ENCODE data around the gene TRIM38. TPM values are rescaled to one million over a fixed set of nuclear protein-coding genes. Genes with fewer than 3 reads are reported as not detected.

TRIM38 gene
- polyA plus RNA-seq, 4 donors: 3.5 to 16.4 (median 6.1) TPM

GRCh38 chr6:25954756-25955155 is 7.8 kb upstream of the TRIM38 start:
- FAIRE-seq (no peak), DNase-seq (no peak)
- Histone ChIP-seq H3K27ac (ENCODE audit: low read depth in 1 of 3, low read length in 2 of 3) (no peak overlapping the region), H3K36me3 (ENCODE audit: control insufficient read depth in 3 of 3, insufficient read depth in 2 of 3, low read depth in 1 of 3, low read length in 3 of 3) (no peaks in the 10 kb centered on the region), H3K4me3 (ENCODE audit: low read depth in 1 of 3, low read length in 3 of 3) (no peak overlapping the region), H3K4me1 (ENCODE audit: control insufficient read depth in 3 of 3, insufficient read depth in 2 of 3, low read depth in 1 of 3, low read length in 2 of 3) (peaks cover 0 to 19% (median 2%) of the 10 kb centered on the region in 3 donors), H3K9me3 (ENCODE audit: control insufficient read depth in 2 of 2, insufficient read depth in 1 of 2, low read depth in 1 of 2, low read length in 1 of 2) (peaks cover 0 to 10% of the 10 kb centered on the region in 2 donors), H3K27me3 (ENCODE audit: control insufficient read depth in 3 of 3, insufficient read depth in 3 of 3, low read length in 3 of 3) (no peaks in the 10 kb centered on the region)
- WGBS, 3 donors: 0 to 83% (median 50%) methylated on average over 1 of the region's 1 CpG

GRCh38 chr6:25956226-25956625 is 6.4 kb upstream of the TRIM38 start:
- H3K36me3 ChIP-seq (ENCODE audit: control insufficient read depth in 3 of 3, insufficient read depth in 2 of 3, low read depth in 1 of 3, low read length in 3 of 3): no peaks in the 10 kb centered on the region
- WGBS, 3 donors: 71 to 80% (median 77%) methylated on average over 3 of the region's 3 CpGs

GRCh38 chr6:25958700-25959162 is 3.9 kb upstream of the TRIM38 start:
- no peak for FAIRE-seq
- peaks cover 0 to 19% of the 10 kb centered on the region in 2 donors for H3K9me3 ChIP-seq (ENCODE audit: control insufficient read depth in 2 of 2, insufficient read depth in 1 of 2, low read depth in 1 of 2, low read length in 1 of 2)
- 75 to 84% (median 83%) methylated on average over 3 of the region's 3 CpGs for WGBS, 3 donors
- H3K4me3 ChIP-seq (ENCODE audit: low read depth in 1 of 3, low read length in 3 of 3): no peak overlapping the region
- no peak overlapping the region for H3K27ac ChIP-seq (ENCODE audit: low read depth in 1 of 3, low read length in 2 of 3)
- no peak for DNase-seq
- no peaks in the 10 kb centered on the region for H3K36me3 ChIP-seq (ENCODE audit: control insufficient read depth in 3 of 3, insufficient read depth in 2 of 3, low read depth in 1 of 3, low read length in 3 of 3)
- no peaks in the 10 kb centered on the region for H3K27me3 ChIP-seq (ENCODE audit: control insufficient read depth in 3 of 3, insufficient read depth in 3 of 3, low read length in 3 of 3)
- H3K4me1 ChIP-seq (ENCODE audit: control insufficient read depth in 3 of 3, insufficient read depth in 2 of 3, low read depth in 1 of 3, low read length in 2 of 3): peaks cover 0 to 6% (median 5%) of the 10 kb centered on the region in 3 donors

More at GRCh38 chr6:25956226-25956625, 6.4 kb upstream of the TRIM38 start:
- H3K27me3 ChIP-seq (ENCODE audit: control insufficient read depth in 3 of 3, insufficient read depth in 3 of 3, low read length in 3 of 3): no peaks in the 10 kb centered on the region
- DNase-seq: no peak
- H3K4me3 ChIP-seq (ENCODE audit: low read depth in 1 of 3, low read length in 3 of 3): no peak overlapping the region
- FAIRE-seq: no peak
- H3K9me3 ChIP-seq (ENCODE audit: control insufficient read depth in 2 of 2, insufficient read depth in 1 of 2, low read depth in 1 of 2, low read length in 1 of 2): peaks cover 0 to 19% of the 10 kb centered on the region in 2 donors
- no peak overlapping the region for H3K27ac ChIP-seq (ENCODE audit: low read depth in 1 of 3, low read length in 2 of 3)
- peaks cover 0 to 19% (median 2%) of the 10 kb centered on the region in 3 donors for H3K4me1 ChIP-seq (ENCODE audit: control insufficient read depth in 3 of 3, insufficient read depth in 2 of 3, low read depth in 1 of 3, low read length in 2 of 3)

- DNase-seq (no peak), FAIRE-seq (no peak)
- Histone ChIP-seq H3K4me1 (ENCODE audit: control insufficient read depth in 3 of 3, insufficient read depth in 2 of 3, low read depth in 1 of 3, low read length in 2 of 3) (peaks cover 2 to 14% (median 7%) of the 10 kb centered on the region in 3 donors), H3K4me3 (ENCODE audit: low read depth in 1 of 3, low read length in 3 of 3) (no peak overlapping the region), H3K27ac (ENCODE audit: low read depth in 1 of 3, low read length in 2 of 3) (no peak overlapping the region), H3K9me3 (ENCODE audit: control insufficient read depth in 2 of 2, insufficient read depth in 1 of 2, low read depth in 1 of 2, low read length in 1 of 2) (peaks cover 0 to 19% of the 10 kb centered on the region in 2 donors), H3K27me3 (ENCODE audit: control insufficient read depth in 3 of 3, insufficient read depth in 3 of 3, low read length in 3 of 3) (no peaks in the 10 kb centered on the region), H3K36me3 (ENCODE audit: control insufficient read depth in 3 of 3, insufficient read depth in 2 of 3, low read depth in 1 of 3, low read length in 3 of 3) (peaks cover 0 to 4% (median 0%) of the 10 kb centered on the region in 3 donors)
- WGBS, 3 donors: 59 to 66% (median 60%) methylated on average over 2 of the region's 2 CpGs
Measured at GRCh38 chr6:25959890-25960536, 2.6 kb upstream of the TRIM38 start.

GRCh38 chr6:25960734-25961133 is 1.9 kb upstream of the TRIM38 start:
- FAIRE-seq: no peak
- Histone ChIP-seq H3K36me3 (ENCODE audit: control insufficient read depth in 3 of 3, insufficient read depth in 2 of 3, low read depth in 1 of 3, low read length in 3 of 3) (peaks cover 0 to 7% (median 0%) of the 10 kb centered on the region in 3 donors), H3K9me3 (ENCODE audit: control insufficient read depth in 2 of 2, insufficient read depth in 1 of 2, low read depth in 1 of 2, low read length in 1 of 2) (peaks cover 0 to 19% of the 10 kb centered on the region in 2 donors), H3K4me1 (ENCODE audit: control insufficient read depth in 3 of 3, insufficient read depth in 2 of 3, low read depth in 1 of 3, low read length in 2 of 3) (peaks cover 2 to 17% (median 7%) of the 10 kb centered on the region in 3 donors), H3K4me3 (ENCODE audit: low read depth in 1 of 3, low read length in 3 of 3) (no peak overlapping the region), H3K27me3 (ENCODE audit: control insufficient read depth in 3 of 3, insufficient read depth in 3 of 3, low read length in 3 of 3) (no peaks in the 10 kb centered on the region), H3K27ac (ENCODE audit: low read depth in 1 of 3, low read length in 2 of 3) (no peak overlapping the region)
- DNase-seq: no peak
- WGBS, 3 donors: 80 to 87% (median 86%) methylated on average over 3 of the region's 3 CpGs

- Histone ChIP-seq H3K36me3 (ENCODE audit: control insufficient read depth in 3 of 3, insufficient read depth in 2 of 3, low read depth in 1 of 3, low read length in 3 of 3) (peaks cover 0 to 13% (median 2%) of the 10 kb centered on the region in 3 donors), H3K27ac (ENCODE audit: low read depth in 1 of 3, low read length in 2 of 3) (peak overlapping the region; percentile 38 to 95 (median 93)), H3K27me3 (ENCODE audit: control insufficient read depth in 3 of 3, insufficient read depth in 3 of 3, low read length in 3 of 3) (no peaks in the 10 kb centered on the region), H3K4me1 (ENCODE audit: control insufficient read depth in 3 of 3, insufficient read depth in 2 of 3, low read depth in 1 of 3, low read length in 2 of 3) (peaks cover 4 to 22% (median 11%) of the 10 kb centered on the region in 3 donors), H3K9me3 (ENCODE audit: control insufficient read depth in 2 of 2, insufficient read depth in 1 of 2, low read depth in 1 of 2, low read length in 1 of 2) (peaks cover 0 to 19% of the 10 kb centered on the region in 2 donors), H3K4me3 (ENCODE audit: low read depth in 1 of 3, low read length in 3 of 3) (peak overlapping the region in 1 of 3 donors; percentile 70)
- 60 to 63% (median 62%) methylated on average over 3 of the region's 3 CpGs for WGBS, 3 donors
- FAIRE-seq (no peak), DNase-seq (no peak)
Measured at GRCh38 chr6:25961619-25962148, 918 bp upstream of the TRIM38 start.

GRCh38 chr6:25963426-25964123 is 973 bp downstream of the TRIM38 start:
- WGBS, 3 donors: 1 to 5% (median 4%) methylated on average over 6 of the region's 6 CpGs
- Histone ChIP-seq H3K4me1 (ENCODE audit: control insufficient read depth in 3 of 3, insufficient read depth in 2 of 3, low read depth in 1 of 3, low read length in 2 of 3) (peaks cover 5 to 23% (median 21%) of the 10 kb centered on the region in 3 donors), H3K27ac (ENCODE audit: low read depth in 1 of 3, low read length in 2 of 3) (peak overlapping the region; percentile 24 to 95 (median 57)), H3K36me3 (ENCODE audit: control insufficient read depth in 3 of 3, insufficient read depth in 2 of 3, low read depth in 1 of 3, low read length in 3 of 3) (peaks cover 2 to 19% (median 3%) of the 10 kb centered on the region in 3 donors), H3K4me3 (ENCODE audit: low read depth in 1 of 3, low read length in 3 of 3) (peak overlapping the region; percentile 61 to 70 (median 61)), H3K27me3 (ENCODE audit: control insufficient read depth in 3 of 3, insufficient read depth in 3 of 3, low read length in 3 of 3) (no peaks in the 10 kb centered on the region), H3K9me3 (ENCODE audit: control insufficient read depth in 2 of 2, insufficient read depth in 1 of 2, low read depth in 1 of 2, low read length in 1 of 2) (peaks cover 0 to 18% of the 10 kb centered on the region in 2 donors)
- no peak for FAIRE-seq
- DNase-seq: peak; percentile 59 to 71

GRCh38 chr6:25965058-25965457 is 2.5 kb downstream of the TRIM38 start:
- FAIRE-seq: no peak

More at GRCh38 chr6:25965058-25965457, 2.5 kb downstream of the TRIM38 start:
- Histone ChIP-seq H3K4me1 (ENCODE audit: control insufficient read depth in 3 of 3, insufficient read depth in 2 of 3, low read depth in 1 of 3, low read length in 2 of 3) (peaks cover 5 to 27% (median 23%) of the 10 kb centered on the region in 3 donors), H3K27me3 (ENCODE audit: control insufficient read depth in 3 of 3, insufficient read depth in 3 of 3, low read length in 3 of 3) (no peaks in the 10 kb centered on the region), H3K4me3 (ENCODE audit: low read depth in 1 of 3, low read length in 3 of 3) (no peak overlapping the region), H3K36me3 (ENCODE audit: control insufficient read depth in 3 of 3, insufficient read depth in 2 of 3, low read depth in 1 of 3, low read length in 3 of 3) (peaks cover 8 to 22% (median 9%) of the 10 kb centered on the region in 3 donors), H3K9me3 (ENCODE audit: control insufficient read depth in 2 of 2, insufficient read depth in 1 of 2, low read depth in 1 of 2, low read length in 1 of 2) (peaks cover 0 to 9% of the 10 kb centered on the region in 2 donors), H3K27ac (ENCODE audit: low read depth in 1 of 3, low read length in 2 of 3) (no peak overlapping the region)
- peak in 1 of 2 donors; percentile 55 for DNase-seq
- WGBS, 3 donors: 92 to 96% (median 94%) methylated on average over 4 of the region's 4 CpGs

Data from small intestine (tissue), 7 donors.